Left ventricle myocardium inferior (tissue), 1 donor: ENCODE data around the gene PDZRN3. TPM values are rescaled to one million over a fixed set of nuclear protein-coding genes. Genes with fewer than 3 reads are reported as not detected.

Experiments
- DNase-seq: peaks from one replicate; pipeline ENCODE4 v3.0.0-alpha.2; 2020
- H3K27ac ChIP-seq: fragments of 200-600 bp; replicated peaks from 2 replicates; pipeline ENCODE4 v1.8.0; 2021
- H3K27me3 ChIP-seq: fragments of 200-600 bp; 2 replicates; pipeline ENCODE4 v1.8.0; 2021; ENCODE audit warnings: low read depth
- H3K36me3 ChIP-seq: fragments of 200-600 bp; 2 replicates; pipeline ENCODE4 v1.8.0; 2021
- H3K4me1 ChIP-seq: fragments of 200-600 bp; 2 replicates; pipeline ENCODE4 v1.8.0; 2021
- H3K4me3 ChIP-seq: fragments of 200-600 bp; 2 replicates; pipeline ENCODE4 v1.8.0; 2021; ENCODE audit warnings: mild to moderate bottlenecking, moderate library complexity
- H3K9me3 ChIP-seq: fragments of 200-600 bp; replicated peaks from 2 replicates; pipeline ENCODE4 v1.8.0; 2021
- CTCF ChIP-seq: fragments of 200-600 bp; IDR thresholded peaks from 2 replicates; pipeline ENCODE4 v1.8.0; 2021; ENCODE audit warnings: antibody characterized with exemption, mild to moderate bottlenecking, borderline replicate concordance
- intact Hi-C: fragments of 100-400 bp; cut with micrococcal nuclease; formaldehyde crosslinking; loops from one replicate; pipeline ENCODE4 v1.11.0; 2022
- total RNA-seq: library from RNA; stranded (reverse); fragmentation: NEBNext Ultra II Directional; extraction: Animal tissue kit (Norgen Biotek cat#: 25700); gene quantifications from one replicate; pipeline ENCODE4 v1.2.1, GENCODE V29; 2021
- donor health status: DM: no; HTN: yes; CAD: no; lungs with severe emphysema.

The PDZRN3 gene
- total RNA-seq, 1 donor from 2014 or later = 114 TPM

GRCh38 chr3:73616056-73616455, 8.7 kb downstream of the PDZRN3 start:
- peak overlapping the region; percentile 7 for H3K4me3 ChIP-seq
- no peak for TF ChIP-seq CTCF
- peak overlapping the region; percentile 96 for H3K27ac ChIP-seq
- H3K27me3 ChIP-seq = no peaks in the 10 kb centered on the region
- no peaks in the 10 kb centered on the region for H3K9me3 ChIP-seq
- H3K4me1 ChIP-seq = peaks cover 97% of the 10 kb centered on the region
- intact Hi-C loops = no loop called here
- no peaks in the 10 kb centered on the region for H3K36me3 ChIP-seq
- DNase-seq = no peak

GRCh38 chr3:73614419-73614818, 10.3 kb downstream of the PDZRN3 start:
- Histone ChIP-seq H3K9me3 (no peaks in the 10 kb centered on the region), H3K27me3 (no peaks in the 10 kb centered on the region), H3K27ac (peak overlapping the region; percentile 96), H3K4me1 (peaks cover 94% of the 10 kb centered on the region), H3K4me3 (peak overlapping the region; percentile 10), H3K36me3 (no peaks in the 10 kb centered on the region)
- DNase-seq = no peak
- intact Hi-C loops = no loop called here
- TF ChIP-seq CTCF = peak; percentile 30

- Histone ChIP-seq H3K27me3 (no peaks in the 10 kb centered on the region), H3K4me3 (no peak overlapping the region), H3K36me3 (peaks cover 3% of the 10 kb centered on the region), H3K4me1 (peaks cover 87% of the 10 kb centered on the region), H3K9me3 (no peaks in the 10 kb centered on the region), H3K27ac (peak overlapping the region; percentile 96)
- no peak for TF ChIP-seq CTCF
- intact Hi-C loops = no loop called here
- DNase-seq = no peak
Measured at GRCh38 chr3:73611176-73611575, 13.6 kb downstream of the PDZRN3 start.

- Histone ChIP-seq H3K27ac (peak overlapping the region; percentile 96), H3K27me3 (no peaks in the 10 kb centered on the region), H3K9me3 (no peaks in the 10 kb centered on the region), H3K4me3 (no peak overlapping the region), H3K36me3 (peaks cover 3% of the 10 kb centered on the region), H3K4me1 (peaks cover 87% of the 10 kb centered on the region)
- intact Hi-C loops = no loop called here
- DNase-seq = no peak
- no peak for TF ChIP-seq CTCF
Measured at GRCh38 chr3:73610493-73610892, 14.2 kb downstream of the PDZRN3 start.

- H3K27me3 ChIP-seq = no peaks in the 10 kb centered on the region
- intact Hi-C loops = no loop called here
- no peaks in the 10 kb centered on the region for H3K9me3 ChIP-seq
- TF ChIP-seq CTCF = no peak
- peak overlapping the region; percentile 16 for H3K4me3 ChIP-seq
- peaks cover 87% of the 10 kb centered on the region for H3K4me1 ChIP-seq
- peak overlapping the region; percentile 96 for H3K27ac ChIP-seq
- no peak for DNase-seq
- H3K36me3 ChIP-seq = peaks cover 3% of the 10 kb centered on the region
Measured at GRCh38 chr3:73609655-73610054, 15.1 kb downstream of the PDZRN3 start.

GRCh38 chr3:73609315-73609641, 15.5 kb downstream of the PDZRN3 start:
- Histone ChIP-seq H3K4me1 (peaks cover 87% of the 10 kb centered on the region), H3K27me3 (no peaks in the 10 kb centered on the region), H3K27ac (peak overlapping the region; percentile 96), H3K9me3 (no peaks in the 10 kb centered on the region), H3K4me3 (peak overlapping the region; percentile 16), H3K36me3 (peaks cover 3% of the 10 kb centered on the region)
- no peak for DNase-seq
- no peak for TF ChIP-seq CTCF
- intact Hi-C loops = no loop called here
